Keratinocyte (primary cell): ENCODE data around the gene CKAP4. TPM values are rescaled to one million over a fixed set of nuclear protein-coding genes. Genes with fewer than 3 reads are reported as not detected.

ENCODE experiments used
- DNase-seq: peaks from one replicate; pipeline ENCODE4 v3.0.0-alpha.2; 2011; ENCODE audit warnings: low read depth, missing footprints, low spot score
- FAIRE-seq: peaks from 2 replicates; lab custom pipeline; 2011; peaks lifted over from hg19 to GRCh38; lab: Jason Lieb, UNC
- H2AFZ ChIP-seq: 2 replicates; pipeline ENCODE4 v1.6.0; 2012; ENCODE audit warnings: low read length, control low read depth, inconsistent platforms; ENCODE audit not compliant: control insufficient read depth
- H3K27ac ChIP-seq: 2 replicates; pipeline ENCODE4 v1.5.1; 2011; ENCODE audit warnings: low read length; ENCODE audit not compliant: control insufficient read depth, insufficient read depth
- H3K27me3 ChIP-seq: 3 replicates; pipeline ENCODE4 v1.6.0; 2011; ENCODE audit warnings: low read length; ENCODE audit not compliant: control insufficient read depth, insufficient read depth; ENCODE audit errors: extremely low read depth
- H3K36me3 ChIP-seq, 2 experiments: 2 replicates in 1 of 2; 3 replicates in 1 of 2; pipeline ENCODE4 v1.5.1; 2011; ENCODE audit warnings: low read length in 2 of 2, mild to moderate bottlenecking in 1 of 2; ENCODE audit not compliant: control insufficient read depth in 2 of 2, insufficient read depth in 2 of 2; ENCODE audit errors: extremely low read depth in 1 of 2
- H3K4me1 ChIP-seq: 3 replicates; pipeline ENCODE4 v1.5.1; 2011; ENCODE audit warnings: low read length; ENCODE audit not compliant: control insufficient read depth, insufficient read depth; ENCODE audit errors: extremely low read depth
- H3K4me2 ChIP-seq: 3 replicates; pipeline ENCODE4 v1.6.0; 2011; ENCODE audit warnings: low read depth, low read length; ENCODE audit not compliant: control insufficient read depth, insufficient read depth; ENCODE audit errors: extremely low read depth
- H3K4me3 ChIP-seq, 3 experiments: fragments of 200-600 bp in 1 of 3; sonication (generic) in 1 of 3; 2 replicates in 2 of 3; 3 replicates in 1 of 3; pipeline ENCODE4 v1.5.1; 2011 to 2016; ENCODE audit warnings: low read length in 3 of 3, mild to moderate bottlenecking in 3 of 3, control low read depth in 2 of 3, inconsistent platforms in 1 of 3, low read depth in 1 of 3, mixed read lengths in 1 of 3, mixed run types in 1 of 3, moderate library complexity in 1 of 3; ENCODE audit not compliant: control insufficient read depth in 2 of 3, insufficient read depth in 2 of 3; ENCODE audit errors: extremely low read depth in 1 of 3
- H3K79me2 ChIP-seq: 2 replicates; pipeline ENCODE4 v1.6.0; 2012; ENCODE audit warnings: low read length; ENCODE audit not compliant: control insufficient read depth, insufficient read depth
- H3K9ac ChIP-seq: 3 replicates; pipeline ENCODE4 v1.6.0; 2011; ENCODE audit warnings: low read length; ENCODE audit not compliant: control insufficient read depth, insufficient read depth; ENCODE audit errors: extremely low read depth
- H3K9me1 ChIP-seq: 3 replicates; pipeline ENCODE4 v1.6.0; 2011; ENCODE audit warnings: low read length; ENCODE audit not compliant: control insufficient read depth, insufficient read depth; ENCODE audit errors: extremely low read depth
- H3K9me3 ChIP-seq: 2 replicates; pipeline ENCODE4 v1.5.1; 2012; ENCODE audit warnings: low read depth, low read length; ENCODE audit not compliant: control insufficient read depth
- H4K20me1 ChIP-seq: 3 replicates; pipeline ENCODE4 v1.6.0; 2011; ENCODE audit warnings: low read length; ENCODE audit not compliant: control insufficient read depth, insufficient read depth; ENCODE audit errors: extremely low read depth
- EZH2 ChIP-seq: IDR thresholded peaks from one replicate; pipeline ENCODE4 v1.6.1; 2012; ENCODE audit warnings: inconsistent platforms, mild to moderate bottlenecking, low read length, moderate library complexity
- dilution Hi-C: fragments of 300-500 bp; cut with MboI; formaldehyde crosslinking; loops from one replicate; pipeline ENCODE4 v1.7.0; 2020; ENCODE audit warnings: low sequenced_read_pairs; ENCODE audit not compliant: extremely low pct_ligation_motif_present
- polyA plus RNA-seq, 5 experiments: library from polyadenylated mRNA; depleted of rRNA in 3 of 5; stranded (reverse) in 3 of 5; stranded (forward) in 1 of 5; unstranded in 1 of 5; fragments of >200 nt; gene quantifications; 1 replicate in 1 of 5; 2 replicates in 3 of 5; 3 replicates in 1 of 5; pipeline versions ENCODE4 v1.2.1 to v1.2.3, GENCODE V29; 2011 to 2012; ENCODE audit warnings: missing spikeins in 2 of 5, low read depth in 1 of 5, low replicate concordance in 1 of 5
- TF ChIP-seq, protein P1 (sequence below), 3 experiments: IDR thresholded peaks in 1 of 3; conservative IDR thresholded peaks in 1 of 3; optimal IDR thresholded peaks in 1 of 3; 2 replicates in 2 of 3; 3 replicates in 1 of 3; pipeline versions ENCODE3 to v1.5.1; 2011; ENCODE audit warnings: low read length in 3 of 3, mild to moderate bottlenecking in 3 of 3, moderate library complexity in 2 of 3, control low read depth in 1 of 3, inconsistent platforms in 1 of 3; ENCODE audit not compliant: insufficient read depth in 2 of 3; ENCODE audit errors: extremely low read depth in 1 of 3

CKAP4 gene
- polyA plus RNA-seq, 1 donor (not counting 4 experiments of a cell fraction or from before 2014, with no cell fraction given): 84.5 TPM

DNA sequence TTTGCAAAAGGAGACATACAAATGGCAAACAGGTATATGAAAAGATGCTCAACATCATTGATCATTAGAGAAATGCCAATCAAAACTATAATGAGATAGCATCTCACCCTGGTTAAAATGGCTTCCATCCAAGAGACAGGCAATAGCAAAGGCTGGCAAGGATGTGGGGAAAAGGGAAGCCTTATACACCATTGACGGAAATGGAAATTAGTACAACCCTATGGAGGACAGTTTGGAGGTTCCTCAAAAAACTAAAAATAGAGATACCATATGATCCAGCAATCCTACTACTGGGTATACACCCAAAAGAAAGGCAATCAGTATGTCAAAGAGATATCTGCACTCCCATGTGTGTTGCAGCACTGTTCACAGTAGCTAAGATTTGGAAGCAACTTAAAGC, 17.3 kb upstream of the CKAP4 start:
- dilution Hi-C loops: no loop called here
- no peak overlapping the region for H3K4me2 ChIP-seq
- no peaks in the 10 kb centered on the region for H3K27me3 ChIP-seq
- TF ChIP-seq, protein P1, sequence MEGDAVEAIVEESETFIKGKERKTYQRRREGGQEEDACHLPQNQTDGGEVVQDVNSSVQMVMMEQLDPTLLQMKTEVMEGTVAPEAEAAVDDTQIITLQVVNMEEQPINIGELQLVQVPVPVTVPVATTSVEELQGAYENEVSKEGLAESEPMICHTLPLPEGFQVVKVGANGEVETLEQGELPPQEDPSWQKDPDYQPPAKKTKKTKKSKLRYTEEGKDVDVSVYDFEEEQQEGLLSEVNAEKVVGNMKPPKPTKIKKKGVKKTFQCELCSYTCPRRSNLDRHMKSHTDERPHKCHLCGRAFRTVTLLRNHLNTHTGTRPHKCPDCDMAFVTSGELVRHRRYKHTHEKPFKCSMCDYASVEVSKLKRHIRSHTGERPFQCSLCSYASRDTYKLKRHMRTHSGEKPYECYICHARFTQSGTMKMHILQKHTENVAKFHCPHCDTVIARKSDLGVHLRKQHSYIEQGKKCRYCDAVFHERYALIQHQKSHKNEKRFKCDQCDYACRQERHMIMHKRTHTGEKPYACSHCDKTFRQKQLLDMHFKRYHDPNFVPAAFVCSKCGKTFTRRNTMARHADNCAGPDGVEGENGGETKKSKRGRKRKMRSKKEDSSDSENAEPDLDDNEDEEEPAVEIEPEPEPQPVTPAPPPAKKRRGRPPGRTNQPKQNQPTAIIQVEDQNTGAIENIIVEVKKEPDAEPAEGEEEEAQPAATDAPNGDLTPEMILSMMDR (optimal IDR thresholded peaks at IDR 0.05 in 1 of 3, IDR thresholded peaks at IDR 0.05 in 1 of 3, conservative IDR thresholded peaks at IDR 0.05 in 1 of 3; ENCODE audit: extremely low read depth in 1 of 3, insufficient read depth in 2 of 3, low read length in 3 of 3): no peak
- TF ChIP-seq EZH2: no peak
- no peak overlapping the region for H3K9ac ChIP-seq
- H3K79me2 ChIP-seq: no peaks in the 10 kb centered on the region
- H3K4me3 ChIP-seq: no peak overlapping the region
- H3K27ac ChIP-seq: no peak overlapping the region
- no peaks in the 10 kb centered on the region for H3K36me3 ChIP-seq
- DNase-seq: no peak
- H3K9me1 ChIP-seq: no peaks in the 10 kb centered on the region
- H4K20me1 ChIP-seq: no peaks in the 10 kb centered on the region
- no peaks in the 10 kb centered on the region for H3K9me3 ChIP-seq
- H3K4me1 ChIP-seq: no peaks in the 10 kb centered on the region
- no peak overlapping the region for H2AFZ ChIP-seq
- FAIRE-seq: no peak

DNA sequence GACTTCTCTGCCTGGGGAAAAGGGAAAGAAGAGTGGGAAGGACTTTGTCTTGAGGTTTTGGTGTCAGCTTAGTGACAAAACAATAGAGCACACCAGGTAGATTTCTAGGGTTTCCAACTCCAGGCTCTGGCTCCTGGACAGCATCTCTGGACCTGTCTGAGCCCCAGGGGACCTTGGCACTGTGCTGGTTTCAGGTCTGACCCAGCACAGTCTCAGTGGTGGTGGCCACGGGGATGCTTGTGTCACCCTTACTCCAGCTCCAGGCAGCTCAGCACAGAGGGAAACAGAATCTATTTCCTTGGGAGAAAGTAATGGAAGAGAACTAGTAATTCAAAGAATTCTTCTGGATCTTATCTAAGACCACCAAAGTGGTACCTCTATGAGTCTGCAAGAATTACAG, 11.1 kb upstream of the CKAP4 start:
- DNase-seq (no peak), FAIRE-seq (no peak)
- Histone ChIP-seq H3K9me3 (no peaks in the 10 kb centered on the region), H3K27me3 (no peaks in the 10 kb centered on the region), H3K4me3 (no peak overlapping the region), H3K9me1 (no peaks in the 10 kb centered on the region), H3K9ac (no peak overlapping the region), H3K79me2 (no peaks in the 10 kb centered on the region), H2AFZ (no peak overlapping the region), H3K4me2 (no peak overlapping the region), H3K4me1 (no peaks in the 10 kb centered on the region), H3K27ac (no peak overlapping the region), H4K20me1 (no peaks in the 10 kb centered on the region), H3K36me3 (no peaks in the 10 kb centered on the region)
- TF ChIP-seq, protein P1 (optimal IDR thresholded peaks at IDR 0.05 in 1 of 3, IDR thresholded peaks at IDR 0.05 in 1 of 3, conservative IDR thresholded peaks at IDR 0.05 in 1 of 3; ENCODE audit: extremely low read depth in 1 of 3, insufficient read depth in 2 of 3, low read length in 3 of 3): no peak
- TF ChIP-seq EZH2: no peak
- dilution Hi-C loops: no loop called here
